ENCODE measurements around the gene MUC5B.

The MUC5B gene

DNA sequence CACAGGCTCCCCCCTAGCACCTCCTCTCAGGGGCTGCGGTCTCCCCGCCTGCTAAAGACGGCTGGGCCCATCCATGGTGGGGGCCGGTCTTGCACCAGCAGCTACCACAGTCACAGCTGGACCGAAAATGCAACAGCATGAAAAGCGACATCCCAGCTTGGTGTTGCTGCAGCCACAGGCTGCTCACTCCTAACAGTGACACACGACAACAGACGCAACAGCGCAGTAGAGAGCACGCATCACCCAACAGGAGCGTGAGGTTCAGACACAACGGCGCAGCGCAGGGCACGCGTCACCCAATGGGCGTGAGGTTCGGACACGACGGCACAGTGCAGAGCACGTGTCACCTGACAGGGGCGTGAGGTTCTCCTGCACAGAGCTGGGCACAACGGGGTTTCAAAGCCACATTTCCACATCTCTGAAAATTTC is 62.5 kb downstream of the MUC5B start:
- H3K4me3 ChIP-seq (ENCODE audit: low read depth, low read length): no peak overlapping the region
- TF ChIP-seq, protein P1, sequence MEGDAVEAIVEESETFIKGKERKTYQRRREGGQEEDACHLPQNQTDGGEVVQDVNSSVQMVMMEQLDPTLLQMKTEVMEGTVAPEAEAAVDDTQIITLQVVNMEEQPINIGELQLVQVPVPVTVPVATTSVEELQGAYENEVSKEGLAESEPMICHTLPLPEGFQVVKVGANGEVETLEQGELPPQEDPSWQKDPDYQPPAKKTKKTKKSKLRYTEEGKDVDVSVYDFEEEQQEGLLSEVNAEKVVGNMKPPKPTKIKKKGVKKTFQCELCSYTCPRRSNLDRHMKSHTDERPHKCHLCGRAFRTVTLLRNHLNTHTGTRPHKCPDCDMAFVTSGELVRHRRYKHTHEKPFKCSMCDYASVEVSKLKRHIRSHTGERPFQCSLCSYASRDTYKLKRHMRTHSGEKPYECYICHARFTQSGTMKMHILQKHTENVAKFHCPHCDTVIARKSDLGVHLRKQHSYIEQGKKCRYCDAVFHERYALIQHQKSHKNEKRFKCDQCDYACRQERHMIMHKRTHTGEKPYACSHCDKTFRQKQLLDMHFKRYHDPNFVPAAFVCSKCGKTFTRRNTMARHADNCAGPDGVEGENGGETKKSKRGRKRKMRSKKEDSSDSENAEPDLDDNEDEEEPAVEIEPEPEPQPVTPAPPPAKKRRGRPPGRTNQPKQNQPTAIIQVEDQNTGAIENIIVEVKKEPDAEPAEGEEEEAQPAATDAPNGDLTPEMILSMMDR (IDR thresholded peaks at IDR 0.05; ENCODE audit: insufficient read depth, low read depth, low read length, missing control alignments): no peak
- no peak for DNase-seq (ENCODE audit: low read depth)

DNA sequence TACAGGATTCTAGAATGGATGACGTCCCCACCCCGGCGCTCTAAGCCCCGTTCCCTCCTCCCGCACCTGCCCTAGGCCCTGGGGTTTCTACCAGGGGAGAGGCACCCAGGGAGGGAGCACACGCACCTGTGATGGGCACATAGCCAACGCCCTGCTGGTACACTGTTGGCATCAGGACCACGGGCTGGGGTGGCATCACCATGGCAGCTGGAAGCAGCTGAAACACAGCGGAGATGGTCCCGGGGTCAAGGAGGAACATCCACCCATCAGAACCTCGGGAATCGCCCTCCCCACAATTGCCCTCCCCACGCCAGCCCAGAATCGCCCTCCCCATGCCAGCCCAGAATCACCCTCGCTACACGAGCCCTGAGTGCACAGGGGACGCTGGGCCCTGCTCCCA is 63.0 kb downstream of the MUC5B start:
- TF ChIP-seq, protein P1 (IDR thresholded peaks at IDR 0.05; ENCODE audit: insufficient read depth, low read depth, low read length, missing control alignments): no peak
- no peak overlapping the region for H3K4me3 ChIP-seq (ENCODE audit: low read depth, low read length)
- no peak for DNase-seq (ENCODE audit: low read depth)

DNA sequence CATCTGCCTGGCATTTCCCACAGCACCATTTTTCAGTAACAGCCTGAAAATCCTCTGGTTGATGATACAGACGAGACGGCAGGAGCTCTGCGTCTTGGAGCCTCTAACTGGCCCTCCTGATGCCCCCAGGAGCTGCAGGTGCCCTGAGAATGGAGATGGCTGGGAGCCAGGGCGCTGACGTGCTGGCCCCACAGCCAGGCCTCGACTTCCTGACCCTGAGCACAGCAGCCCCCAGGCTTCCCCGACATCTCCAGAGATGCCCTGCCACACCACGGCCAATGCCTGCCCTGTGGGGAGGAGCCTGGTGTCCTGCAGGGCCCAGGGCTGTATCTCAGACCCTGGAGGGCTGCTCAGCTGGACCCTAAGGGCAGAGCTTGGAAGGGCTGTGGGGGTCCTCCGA is 65.1 kb downstream of the MUC5B start:
- no peak overlapping the region for H3K4me3 ChIP-seq (ENCODE audit: low read depth, low read length)
- DNase-seq (ENCODE audit: low read depth): no peak
- TF ChIP-seq, protein P1 (IDR thresholded peaks at IDR 0.05; ENCODE audit: insufficient read depth, low read depth, low read length, missing control alignments): no peak

DNA sequence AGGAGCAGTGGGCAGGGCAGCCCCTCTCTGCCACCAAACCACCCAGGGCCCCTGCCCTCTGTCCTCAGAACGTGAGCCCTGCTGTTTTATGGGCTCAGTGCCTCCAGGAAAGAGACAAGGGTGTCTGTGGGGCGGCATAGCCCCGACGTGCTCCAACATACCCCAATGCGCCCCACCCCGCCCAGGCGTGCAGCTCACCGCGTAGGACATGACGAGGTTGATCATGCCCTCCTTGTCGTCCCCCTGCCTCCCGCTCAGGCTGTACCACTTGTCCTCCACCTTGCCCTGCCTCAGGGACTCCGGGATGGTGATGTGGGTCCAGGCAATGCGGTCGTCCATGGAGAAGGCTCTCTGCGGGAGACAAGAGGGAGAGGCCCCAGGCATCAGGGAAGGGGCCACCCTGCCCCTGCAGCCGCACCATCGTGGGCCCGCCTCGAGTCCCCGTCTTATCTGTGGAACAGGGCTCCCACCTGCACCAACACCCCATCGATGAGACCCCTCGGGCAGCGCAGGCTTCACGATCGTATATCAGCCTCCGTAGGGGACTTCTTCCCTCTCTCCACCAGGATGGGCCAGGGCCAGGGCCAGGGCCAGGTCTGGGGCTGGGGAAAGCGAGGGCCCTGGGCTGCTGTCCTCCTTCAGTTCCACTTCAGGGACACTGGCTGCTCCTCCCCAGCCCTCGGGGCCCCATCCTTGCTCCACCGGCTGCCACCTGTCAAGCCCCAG is 65.7 kb downstream of the MUC5B start:
- no peak overlapping the region for H3K4me3 ChIP-seq (ENCODE audit: low read depth, low read length)
- TF ChIP-seq, protein P1 (IDR thresholded peaks at IDR 0.05; ENCODE audit: insufficient read depth, low read depth, low read length, missing control alignments): no peak
- DNase-seq (ENCODE audit: low read depth): no peak

DNA sequence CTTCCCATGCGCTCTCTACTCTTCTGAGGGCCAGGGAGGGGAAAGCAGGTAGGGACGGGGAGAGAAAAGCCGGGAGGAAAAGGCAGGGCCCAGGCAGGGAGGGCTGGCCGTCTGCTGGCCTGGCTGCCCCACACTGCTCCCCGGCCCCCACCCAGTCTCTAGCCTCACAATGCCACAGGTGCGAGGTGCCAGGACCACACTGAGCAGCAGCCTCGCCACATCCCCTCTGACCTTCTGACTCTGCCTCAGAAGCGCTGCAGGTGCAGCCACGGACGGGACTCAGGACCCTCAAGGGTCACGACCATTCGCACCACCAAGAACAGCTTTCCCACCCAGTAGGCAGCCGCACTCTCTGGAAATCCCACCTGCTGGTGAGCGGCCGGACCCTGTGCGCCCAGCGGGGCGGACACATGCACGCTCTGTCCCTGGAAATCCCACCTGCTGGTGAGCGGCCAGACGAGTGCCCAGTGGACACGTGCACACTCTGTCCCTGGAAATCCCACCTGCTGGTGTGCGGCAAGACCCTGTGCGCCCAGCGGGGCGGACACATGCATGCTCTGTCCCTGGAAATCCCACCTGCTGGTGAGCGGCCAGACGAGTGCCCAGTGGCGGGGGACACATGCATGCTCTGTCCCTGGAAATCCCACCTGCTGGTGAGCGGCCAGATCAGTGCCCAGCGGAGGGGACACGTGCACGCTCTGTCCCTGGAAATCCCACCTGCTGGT is 66.5 kb downstream of the MUC5B start:
- DNase-seq (ENCODE audit: low read depth): no peak
- H3K4me3 ChIP-seq (ENCODE audit: low read depth, low read length): no peak overlapping the region
- TF ChIP-seq, protein P1 (IDR thresholded peaks at IDR 0.05; ENCODE audit: insufficient read depth, low read depth, low read length, missing control alignments): no peak

DNA sequence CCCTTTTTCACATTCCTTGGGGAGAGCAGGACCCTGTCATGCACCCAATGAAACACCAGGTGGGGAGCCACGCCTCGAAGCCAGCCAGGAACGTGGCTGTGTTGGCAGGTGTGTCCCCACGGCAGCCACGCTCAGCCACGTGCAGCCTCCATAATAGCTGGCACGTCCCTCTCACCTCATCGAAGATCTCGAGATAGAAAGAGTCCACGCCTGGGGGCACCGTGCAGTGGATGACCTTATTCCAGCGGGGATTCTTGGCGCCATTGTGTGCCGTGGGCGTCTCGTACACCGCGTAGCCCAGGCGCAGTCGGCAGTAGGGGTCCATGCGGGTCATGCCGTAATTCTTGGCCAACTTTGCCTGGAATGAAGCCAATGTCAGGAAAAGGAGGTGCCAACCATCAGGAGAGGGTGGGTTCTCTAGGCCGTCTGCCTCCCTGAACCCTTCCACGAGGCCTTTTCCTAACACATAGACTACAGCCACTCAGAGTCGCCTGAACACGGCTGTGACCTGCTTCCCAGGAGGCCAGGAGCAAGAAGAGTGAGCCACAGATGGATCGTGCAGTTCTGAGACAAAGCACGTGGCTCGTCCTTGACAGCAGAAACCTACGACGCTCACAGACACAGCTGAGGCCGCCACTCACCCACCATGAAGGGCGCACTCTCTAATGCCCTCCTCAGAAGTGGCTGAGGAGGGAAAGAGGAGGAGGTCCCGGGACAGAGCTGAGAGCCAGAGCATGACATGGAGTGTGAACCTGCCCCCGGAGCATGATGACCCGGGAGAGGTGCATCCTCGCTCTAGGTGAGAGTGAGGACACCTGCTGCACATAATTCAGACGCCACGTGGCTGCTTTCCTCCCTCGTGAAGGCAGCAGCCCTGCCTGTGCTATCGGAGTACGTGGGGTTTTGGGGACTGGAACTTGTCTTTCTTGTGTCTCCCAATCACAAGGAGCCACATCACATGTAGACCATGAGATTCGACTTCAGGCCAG is 67.5 kb downstream of the MUC5B start:
- TF ChIP-seq, protein P1 (IDR thresholded peaks at IDR 0.05; ENCODE audit: insufficient read depth, low read depth, low read length, missing control alignments): no peak
- no peak for DNase-seq (ENCODE audit: low read depth)
- H3K4me3 ChIP-seq (ENCODE audit: low read depth, low read length): no peak overlapping the region

Measured in GM12865 (cell line).